Gastroesophageal sphincter (tissue), 4 donors: ENCODE measurements around the gene RRP15. TPM values are rescaled to one million over a fixed set of nuclear protein-coding genes. Genes with fewer than 3 reads are reported as not detected.

ENCODE experiments used
- ATAC-seq: fragments of 150-250 bp; one replicate; pipeline ENCODE4 v1.9.1; 2016; ENCODE audit warnings: mild to moderate bottlenecking, moderate library complexity
- H3K27ac ChIP-seq, 4 donors: fragments of 200-600 bp; sonication (generic) in 3 of 4; 1 replicate in 3 of 4; 2 replicates in 1 of 4; pipeline ENCODE4 v1.5.1; 2016 to 2019
- H3K27me3 ChIP-seq: fragments of 200-600 bp; sonication (generic); one replicate; pipeline ENCODE4 v1.5.1; 2019
- H3K36me3 ChIP-seq, 2 donors: fragments of 200-600 bp; sonication (generic); one replicate each; pipeline ENCODE4 v1.5.1; 2019; ENCODE audit warnings: control low read depth in 1 of 2
- H3K4me1 ChIP-seq, 3 donors: fragments of 200-600 bp; sonication (generic); 1 replicate in 2 of 3; 2 replicates in 1 of 3; pipeline ENCODE4 v1.5.1; 2016 to 2019; ENCODE audit warnings: control low read depth in 2 of 3
- H3K4me3 ChIP-seq, 2 donors: fragments of 200-600 bp; sonication (generic); one replicate each; pipeline ENCODE4 v1.5.1; 2019; ENCODE audit warnings: mild to moderate bottlenecking in 1 of 2, moderate library complexity in 1 of 2
- H3K9me3 ChIP-seq, 3 donors: fragments of 200-600 bp; sonication (generic); one replicate each; pipeline ENCODE4 v1.5.1; 2017 to 2019; ENCODE audit warnings: control low read depth in 2 of 3
- EP300 ChIP-seq: sonication (generic); formaldehyde crosslinking; IDR thresholded peaks from one replicate; pipeline ENCODE4 v1.6.1; 2017; ENCODE audit warnings: antibody characterized with exemption, mild to moderate bottlenecking
- POLR2A ChIP-seq, 2 donors: fragments of 450-650 bp; IDR thresholded peaks; one replicate each; pipeline ENCODE4 v1.6.1; 2017; ENCODE audit warnings: antibody characterized with exemption in 2 of 2, mild to moderate bottlenecking in 2 of 2, moderate library complexity in 1 of 2
- POLR2AphosphoS5 ChIP-seq: sonication (generic); formaldehyde crosslinking; IDR thresholded peaks from one replicate; pipeline ENCODE4 v1.6.1; 2017; ENCODE audit warnings: antibody characterized with exemption
- WGBS, 2 donors: methylation state at CpG; one replicate each; pipeline ENCODE4 v1.1.5; 2018; ENCODE audit warnings: low coverage in 1 of 2; 5-methylcytosine and 5-hydroxymethylcytosine counted together
- total RNA-seq, 4 donors: library from RNA; depleted of rRNA; stranded (reverse); fragments of >200 nt; gene quantifications; one replicate each; pipeline ENCODE4 v1.1.0, GENCODE V29; 2016
- TF ChIP-seq, protein P1 (sequence below), 4 experiments: fragments of 200-600 bp in 2 of 4; fragments of 450-650 bp in 2 of 4; sonication (generic) in 1 of 4; IDR thresholded peaks; one replicate each; pipeline ENCODE4 v1.5.1; 2017 to 2019; ENCODE audit warnings: antibody characterized with exemption in 4 of 4, mild to moderate bottlenecking in 2 of 4, moderate library complexity in 2 of 4

Gene RRP15
- total RNA-seq, 4 donors from 2014 or later: 7.0 to 13.5 (median 9.4) TPM

DNA sequence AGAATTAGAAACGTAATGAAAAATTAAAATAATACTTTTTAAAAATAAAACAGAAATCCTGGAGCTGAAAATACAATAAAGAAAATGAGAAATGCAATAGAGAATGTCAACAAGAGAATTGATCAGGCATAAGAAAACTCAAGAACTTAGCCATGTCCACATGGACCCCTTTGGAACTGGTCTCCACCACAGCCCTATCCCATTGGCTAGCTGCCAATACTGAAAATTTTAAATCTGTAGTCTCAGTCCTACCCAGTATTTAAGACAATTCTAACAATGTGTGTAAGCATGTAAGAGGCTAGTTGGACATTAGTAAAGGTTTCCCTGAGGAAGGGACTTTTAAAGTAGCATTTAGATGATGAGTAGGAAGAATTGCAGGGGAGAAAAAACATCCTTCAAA is 25.8 kb upstream of the RRP15 start:
- Histone ChIP-seq H3K27ac (no peak overlapping the region), H3K27me3 (no peaks in the 10 kb centered on the region), H3K4me3 (no peak overlapping the region), H3K4me1 (no peaks in the 10 kb centered on the region), H3K9me3 (peaks cover 0 to 24% (median 0%) of the 10 kb centered on the region in 3 donors), H3K36me3 (no peaks in the 10 kb centered on the region)
- no peak for ATAC-seq
- 44 to 56% methylated on average over 1 of the region's 1 CpG for WGBS, 2 donors
- TF ChIP-seq POLR2AphosphoS5 (no peak), POLR2A (IDR thresholded peaks at IDR 0.05) (no peak), EP300 (no peak)
- TF ChIP-seq, protein P1, sequence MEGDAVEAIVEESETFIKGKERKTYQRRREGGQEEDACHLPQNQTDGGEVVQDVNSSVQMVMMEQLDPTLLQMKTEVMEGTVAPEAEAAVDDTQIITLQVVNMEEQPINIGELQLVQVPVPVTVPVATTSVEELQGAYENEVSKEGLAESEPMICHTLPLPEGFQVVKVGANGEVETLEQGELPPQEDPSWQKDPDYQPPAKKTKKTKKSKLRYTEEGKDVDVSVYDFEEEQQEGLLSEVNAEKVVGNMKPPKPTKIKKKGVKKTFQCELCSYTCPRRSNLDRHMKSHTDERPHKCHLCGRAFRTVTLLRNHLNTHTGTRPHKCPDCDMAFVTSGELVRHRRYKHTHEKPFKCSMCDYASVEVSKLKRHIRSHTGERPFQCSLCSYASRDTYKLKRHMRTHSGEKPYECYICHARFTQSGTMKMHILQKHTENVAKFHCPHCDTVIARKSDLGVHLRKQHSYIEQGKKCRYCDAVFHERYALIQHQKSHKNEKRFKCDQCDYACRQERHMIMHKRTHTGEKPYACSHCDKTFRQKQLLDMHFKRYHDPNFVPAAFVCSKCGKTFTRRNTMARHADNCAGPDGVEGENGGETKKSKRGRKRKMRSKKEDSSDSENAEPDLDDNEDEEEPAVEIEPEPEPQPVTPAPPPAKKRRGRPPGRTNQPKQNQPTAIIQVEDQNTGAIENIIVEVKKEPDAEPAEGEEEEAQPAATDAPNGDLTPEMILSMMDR (IDR thresholded peaks at IDR 0.05): no peak

DNA sequence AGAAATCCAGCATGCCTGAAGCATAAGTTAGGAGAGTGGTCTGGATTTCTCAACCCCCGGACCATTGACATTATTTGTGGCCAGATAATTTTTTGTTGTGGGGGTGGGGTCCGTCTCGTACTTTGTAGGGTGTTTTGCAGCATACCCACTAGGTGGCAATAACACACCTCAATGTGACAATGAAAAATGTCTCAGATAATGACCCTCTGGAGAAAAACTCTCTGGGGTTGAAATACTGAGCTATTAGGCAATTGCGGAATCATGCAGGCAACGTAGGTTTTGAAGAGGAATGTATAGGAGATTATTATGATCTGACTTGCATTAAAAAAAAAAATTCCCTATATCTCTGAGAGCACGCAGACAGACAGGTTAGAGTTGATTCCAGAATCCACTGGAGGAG is 25.3 kb upstream of the RRP15 start:
- Histone ChIP-seq H3K9me3 (peaks cover 0 to 24% (median 0%) of the 10 kb centered on the region in 3 donors), H3K4me3 (no peak overlapping the region), H3K4me1 (no peaks in the 10 kb centered on the region), H3K27ac (no peak overlapping the region), H3K27me3 (no peaks in the 10 kb centered on the region), H3K36me3 (no peaks in the 10 kb centered on the region)
- WGBS, 2 donors: 38 to 41% methylated on average over 6 of the region's 6 CpGs
- no peak for ATAC-seq
- TF ChIP-seq POLR2AphosphoS5: no peak
- no peak for TF ChIP-seq POLR2A (IDR thresholded peaks at IDR 0.05)
- TF ChIP-seq, protein P1 (IDR thresholded peaks at IDR 0.05): no peak
- no peak for TF ChIP-seq EP300

DNA sequence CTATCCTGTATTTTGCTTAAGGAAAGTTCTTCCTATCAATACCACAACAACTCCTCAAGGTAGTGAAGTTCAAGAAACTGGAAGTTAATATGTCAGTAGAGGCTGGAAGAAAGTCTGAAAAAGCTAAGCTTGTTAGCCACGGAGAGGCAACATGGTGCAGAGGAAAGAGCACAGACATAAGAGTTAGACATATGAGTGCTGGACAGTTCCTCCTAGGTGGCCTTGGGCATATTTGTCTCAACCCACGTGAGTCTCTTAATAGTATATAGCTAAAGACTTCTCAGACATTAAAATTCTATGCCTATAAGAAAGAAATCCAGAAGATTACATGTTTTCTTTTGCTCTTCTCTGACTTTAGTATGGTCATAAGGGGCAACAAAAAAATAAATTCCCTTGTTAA is 22.8 kb upstream of the RRP15 start:
- Histone ChIP-seq H3K4me1 (no peaks in the 10 kb centered on the region), H3K9me3 (peaks cover 0 to 24% (median 0%) of the 10 kb centered on the region in 3 donors), H3K4me3 (no peak overlapping the region), H3K27me3 (peaks cover 15% of the 10 kb centered on the region), H3K36me3 (no peaks in the 10 kb centered on the region), H3K27ac (no peak overlapping the region)
- WGBS, 2 donors: 57% methylated on average over 2 of the region's 2 CpGs; no CpG with 5 or more reads in 1 of the 2 donors
- no peak for ATAC-seq
- no peak for TF ChIP-seq EP300

DNA sequence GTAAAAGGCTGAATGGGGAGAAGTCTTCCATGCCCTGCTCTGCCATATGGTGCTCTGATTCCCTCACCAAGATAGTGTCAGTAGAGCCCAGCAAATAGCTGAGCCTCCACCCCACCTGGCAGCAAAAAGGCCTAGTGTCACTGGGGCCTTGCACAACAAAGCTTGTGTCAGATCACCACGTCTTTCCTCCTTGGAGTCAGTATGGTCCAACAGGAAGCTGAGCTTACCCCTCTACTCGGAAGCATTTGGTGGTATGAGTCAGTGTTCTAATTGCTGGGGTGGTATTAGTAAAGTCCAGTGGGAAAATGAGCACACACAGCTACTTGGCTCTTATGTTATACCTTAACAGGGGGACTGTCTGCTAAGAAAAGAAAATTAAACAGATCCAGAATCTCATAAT is 18.7 kb upstream of the RRP15 start:
- Histone ChIP-seq H3K27ac (no peak overlapping the region), H3K4me1 (no peaks in the 10 kb centered on the region), H3K27me3 (peaks cover 16% of the 10 kb centered on the region), H3K36me3 (no peaks in the 10 kb centered on the region), H3K4me3 (no peak overlapping the region), H3K9me3 (no peaks in the 10 kb centered on the region)
- ATAC-seq: no peak
- TF ChIP-seq EP300: no peak
- TF ChIP-seq POLR2A (IDR thresholded peaks at IDR 0.05): no peak
- TF ChIP-seq, protein P1 (IDR thresholded peaks at IDR 0.05): no peak
- TF ChIP-seq POLR2AphosphoS5: no peak
- WGBS, 2 donors: 79% methylated on average over 2 of the region's 2 CpGs; no CpG with 5 or more reads in 1 of the 2 donors

DNA sequence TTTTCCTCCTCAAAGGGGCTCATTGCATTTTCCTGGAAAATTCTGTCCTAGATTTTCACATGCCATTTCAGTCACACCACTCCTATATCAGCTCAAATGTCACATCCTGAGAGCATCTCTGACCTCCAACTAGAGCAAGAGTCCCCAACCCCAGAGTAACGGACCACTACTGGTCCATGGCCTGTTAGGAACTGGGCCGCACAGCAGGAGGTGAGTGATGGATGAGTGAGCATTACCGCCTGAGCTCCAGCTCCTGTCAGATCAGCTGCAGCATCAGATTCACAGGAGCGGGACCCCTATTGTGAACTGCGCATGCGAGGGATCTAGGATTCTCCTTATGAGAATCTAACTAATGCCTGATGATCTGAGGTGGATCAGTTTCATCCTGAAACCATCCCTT is 12.7 kb upstream of the RRP15 start:
- no peak for TF ChIP-seq POLR2AphosphoS5
- TF ChIP-seq, protein P1 (IDR thresholded peaks at IDR 0.05): no peak
- no peak for TF ChIP-seq EP300
- TF ChIP-seq POLR2A (IDR thresholded peaks at IDR 0.05): no peak
- no peaks in the 10 kb centered on the region for H3K9me3 ChIP-seq
- no peak for ATAC-seq
- H3K36me3 ChIP-seq: no peaks in the 10 kb centered on the region
- WGBS, 2 donors: 69 to 100% methylated on average over 1 to 2 of the region's 6 CpGs
- no peaks in the 10 kb centered on the region for H3K4me1 ChIP-seq
- no peak overlapping the region for H3K4me3 ChIP-seq
- H3K27ac ChIP-seq: no peak overlapping the region
- H3K27me3 ChIP-seq: peaks cover under 1% of the 10 kb centered on the region
